HG02588 (cell line): ENCODE measurements around the gene MARK3.

ENCODE experiments used
- ATAC-seq: cut with Tn5 transposase; IDR thresholded peaks from one replicate; pipeline ENCODE4 v1.9.1; 2021; ENCODE audit warnings: mild to moderate bottlenecking, moderate library complexity; ENCODE audit not compliant: unreplicated experiment

Gene MARK3

DNA sequence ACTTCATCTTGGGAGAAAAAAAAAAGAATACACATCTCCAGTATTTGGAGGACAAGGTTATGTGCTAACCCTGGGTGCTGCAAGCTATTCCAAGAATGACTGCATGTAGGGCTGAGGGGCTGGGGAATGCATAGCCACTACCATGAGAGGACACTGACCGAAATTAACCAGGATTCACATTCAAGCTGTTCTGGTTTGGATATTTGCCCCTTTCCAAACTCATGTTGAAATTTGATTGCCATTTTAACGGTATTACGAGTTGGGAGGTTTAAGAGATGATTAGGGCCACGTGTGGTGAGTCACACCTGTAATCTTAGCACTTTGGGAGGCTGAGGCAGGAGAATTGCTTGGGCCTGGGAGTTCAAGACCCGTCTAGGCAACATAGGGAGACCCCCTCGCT lies 18.5 kb upstream of the MARK3 start:
- ATAC-seq = no peak

DNA sequence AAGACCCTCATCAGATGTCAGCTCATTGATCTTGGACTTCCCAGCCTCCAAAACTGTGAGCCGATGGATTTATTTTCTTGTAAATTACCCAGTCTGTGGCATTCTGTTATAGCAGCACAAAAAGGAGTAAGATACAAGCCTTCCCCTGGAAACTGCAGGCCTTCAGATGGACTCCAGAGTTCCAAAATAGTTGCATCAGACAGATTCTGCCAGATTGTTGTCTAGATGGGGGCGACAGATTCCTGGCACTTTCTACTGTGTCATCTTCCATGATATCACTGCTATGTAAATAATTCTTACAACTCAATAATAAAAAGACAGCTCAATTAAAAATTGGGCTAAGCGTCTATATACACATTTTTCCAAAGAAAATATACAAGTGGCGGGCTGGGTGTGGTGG lies 17.2 kb upstream of the MARK3 start:
- no peak for ATAC-seq

GRCh38 chr14:103370087-103370486 lies 15.1 kb upstream of the MARK3 start:
- no peak for ATAC-seq

GRCh38 chr14:103372017-103372416 lies 13.2 kb upstream of the MARK3 start:
- no peak for ATAC-seq

GRCh38 chr14:103372552-103373304 lies 12.5 kb upstream of the MARK3 start:
- no peak for ATAC-seq

GRCh38 chr14:103374121-103374520 lies 11.1 kb upstream of the MARK3 start:
- ATAC-seq = no peak

DNA sequence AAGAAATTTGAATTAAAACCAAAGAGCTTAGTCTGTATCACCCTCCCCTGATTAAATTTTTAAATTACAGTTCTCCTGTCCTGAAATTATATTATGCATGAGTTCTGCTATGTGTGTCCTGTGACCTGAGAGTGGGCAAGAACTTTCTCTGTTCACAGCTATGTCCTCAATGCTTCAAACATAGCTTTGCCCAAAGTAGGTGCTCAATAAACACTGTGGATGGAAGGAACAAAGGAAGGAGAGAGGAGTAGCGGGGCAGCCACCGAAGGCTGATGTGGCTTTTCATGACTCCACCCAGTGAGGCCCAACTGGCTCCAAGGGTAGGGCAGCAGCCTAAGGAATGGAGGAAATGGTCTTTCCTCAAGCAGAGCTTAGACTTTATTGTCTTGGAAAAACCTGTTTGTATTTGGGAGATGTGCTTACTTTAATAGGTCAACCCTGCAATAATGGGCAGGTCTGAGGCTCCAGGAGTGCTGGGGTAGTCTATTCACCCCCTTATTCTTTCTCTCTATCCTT lies 7.6 kb upstream of the MARK3 start:
- ATAC-seq = no peak

GRCh38 chr14:103378038-103378854 lies 7.0 kb upstream of the MARK3 start:
- no peak for ATAC-seq

DNA sequence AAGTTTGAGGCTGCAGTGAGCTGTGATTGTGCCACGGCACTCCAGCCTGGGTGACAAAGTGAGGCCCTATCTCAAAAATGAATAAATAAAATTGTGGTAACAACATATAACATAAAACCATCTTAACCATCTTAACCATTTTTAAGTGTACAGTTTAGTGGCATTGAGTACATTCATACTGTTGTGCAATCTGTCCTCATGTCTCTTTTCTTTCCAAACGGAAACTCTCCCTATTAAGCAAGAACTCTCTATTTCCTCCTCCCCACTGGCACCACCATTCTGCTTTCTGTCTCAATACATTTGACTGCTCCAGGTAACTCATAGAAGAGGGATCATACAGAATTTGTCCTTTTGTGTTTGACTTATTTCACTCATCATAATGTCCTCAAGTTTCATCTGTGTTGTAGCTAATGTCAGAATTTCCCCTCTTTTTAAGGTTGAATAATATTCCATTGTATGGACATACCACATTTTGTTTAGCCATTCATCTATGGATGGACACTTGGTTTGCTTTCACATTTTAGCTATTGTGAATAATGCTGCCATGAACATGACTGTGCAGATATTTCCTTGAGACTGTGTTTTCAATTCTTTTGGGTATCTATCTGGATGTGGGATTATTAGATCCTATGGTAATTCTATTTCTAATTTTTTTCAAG lies 4.4 kb upstream of the MARK3 start:
- no peak for ATAC-seq

DNA sequence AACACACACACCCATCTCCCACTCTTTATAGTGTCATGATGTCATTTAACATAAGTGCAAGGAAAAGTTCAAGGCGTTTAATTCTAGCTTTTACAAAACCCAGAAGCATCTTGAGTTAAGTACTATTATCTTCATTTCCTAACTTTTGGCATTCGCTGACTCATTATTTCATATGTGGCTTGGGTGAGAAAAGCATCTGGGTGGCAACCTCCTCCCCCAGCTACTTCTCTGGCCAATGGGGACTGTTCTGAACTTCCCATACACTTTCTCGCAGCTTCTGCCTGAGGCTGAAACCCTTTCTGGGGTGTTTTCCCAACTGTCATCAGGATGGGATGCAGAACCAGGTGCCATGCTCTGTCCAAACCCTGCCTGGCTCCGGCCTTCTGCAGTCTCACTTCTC lies 2.8 kb upstream of the MARK3 start:
- ATAC-seq = no peak

DNA sequence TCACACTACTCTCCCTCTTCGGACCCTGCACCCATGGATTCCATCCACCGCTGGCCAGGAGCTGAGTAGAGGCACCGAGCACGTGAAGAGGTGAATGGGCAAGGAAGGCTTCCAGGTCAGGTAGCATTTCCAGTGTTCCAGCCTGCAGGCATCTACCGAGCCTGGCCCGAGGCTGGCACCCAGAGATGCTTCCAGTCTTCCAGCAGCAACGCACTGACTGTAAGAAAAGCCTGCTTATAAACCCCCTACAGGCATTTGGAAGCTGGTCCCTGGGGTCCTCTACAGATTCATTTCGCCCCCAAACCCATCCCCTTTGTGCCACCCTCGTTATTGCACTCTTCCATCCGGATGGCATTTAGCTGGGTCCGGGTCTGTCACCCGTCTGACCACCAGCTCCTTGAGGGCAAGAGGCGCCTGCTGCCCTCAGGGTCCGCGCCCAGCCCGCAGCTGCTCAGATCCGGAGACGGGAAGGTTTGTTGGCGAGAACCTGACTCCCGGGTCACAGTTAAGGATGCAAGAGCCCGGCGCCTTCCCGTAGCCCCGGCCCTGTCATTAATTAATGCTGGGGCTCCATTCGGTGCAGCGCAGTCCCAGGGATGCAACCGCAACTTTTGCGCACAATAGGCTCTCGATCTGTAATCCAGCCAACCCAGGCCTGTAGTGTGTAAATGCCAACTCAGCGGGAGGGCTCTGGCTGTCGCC lies 614 bp upstream of the MARK3 start:
- no peak for ATAC-seq

DNA sequence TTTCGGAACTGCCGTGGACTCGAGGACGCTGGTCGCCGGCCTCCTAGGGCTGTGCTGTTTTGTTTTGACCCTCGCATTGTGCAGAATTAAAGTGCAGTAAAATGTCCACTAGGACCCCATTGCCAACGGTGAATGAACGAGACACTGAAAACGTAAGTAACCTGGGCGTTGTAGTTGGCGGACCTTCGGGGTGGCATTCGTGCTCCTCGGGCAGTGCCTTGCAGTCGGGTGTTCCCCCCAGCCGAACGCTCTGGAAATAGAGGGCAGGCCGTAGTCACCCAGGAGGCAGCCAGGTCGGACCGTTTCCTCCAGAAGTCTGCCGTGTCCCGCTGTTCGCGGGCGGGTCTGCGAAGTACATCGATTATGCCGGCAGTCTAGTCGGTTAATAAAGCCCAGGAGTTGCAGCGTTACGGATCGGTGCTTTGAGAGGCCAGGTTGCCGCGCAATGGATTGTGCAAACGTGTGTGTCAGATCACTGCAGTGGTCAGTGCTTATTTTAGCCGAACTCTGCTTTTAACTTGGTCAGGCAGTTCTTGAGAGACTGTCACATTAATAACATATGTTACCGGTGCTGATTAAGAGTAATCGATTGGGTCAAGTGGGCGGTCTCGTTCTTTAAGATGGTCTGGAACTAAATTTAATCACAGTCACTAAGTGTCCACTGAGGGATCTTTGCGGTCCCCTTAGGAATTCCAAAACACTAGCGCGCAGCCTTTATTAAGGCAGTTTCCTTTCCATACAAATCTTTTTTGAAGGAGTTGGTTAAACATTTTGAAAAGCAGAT lies 906 bp downstream of the MARK3 start:
- peak; percentile 1 for ATAC-seq

- no peak for ATAC-seq
Observed at GRCh38 chr14:103386713-103387329, 1.6 kb downstream of the MARK3 start.

- no peak for ATAC-seq
Observed at GRCh38 chr14:103388664-103389063, 3.4 kb downstream of the MARK3 start.

DNA sequence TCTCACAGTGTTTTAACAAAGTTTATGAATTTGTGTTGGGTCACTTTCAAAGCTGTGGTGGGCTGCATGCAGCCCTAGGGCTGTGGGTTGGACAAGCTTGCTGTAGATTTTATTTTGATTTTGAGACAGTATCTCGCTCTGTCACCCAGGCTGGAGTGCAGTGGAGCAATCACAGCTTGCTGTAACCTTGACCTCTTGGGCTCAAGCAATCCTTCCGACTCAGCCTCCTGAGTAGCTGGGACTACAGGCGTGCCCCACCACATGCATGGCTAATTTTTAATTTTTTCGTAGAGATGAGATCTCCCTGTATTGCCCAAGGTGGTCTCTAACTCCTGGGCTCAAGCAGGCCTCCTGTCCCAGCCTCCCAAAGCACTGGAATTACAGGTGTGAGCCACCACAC lies 5.4 kb downstream of the MARK3 start:
- no peak for ATAC-seq

GRCh38 chr14:103391048-103391447 lies 5.8 kb downstream of the MARK3 start:
- ATAC-seq = no peak

DNA sequence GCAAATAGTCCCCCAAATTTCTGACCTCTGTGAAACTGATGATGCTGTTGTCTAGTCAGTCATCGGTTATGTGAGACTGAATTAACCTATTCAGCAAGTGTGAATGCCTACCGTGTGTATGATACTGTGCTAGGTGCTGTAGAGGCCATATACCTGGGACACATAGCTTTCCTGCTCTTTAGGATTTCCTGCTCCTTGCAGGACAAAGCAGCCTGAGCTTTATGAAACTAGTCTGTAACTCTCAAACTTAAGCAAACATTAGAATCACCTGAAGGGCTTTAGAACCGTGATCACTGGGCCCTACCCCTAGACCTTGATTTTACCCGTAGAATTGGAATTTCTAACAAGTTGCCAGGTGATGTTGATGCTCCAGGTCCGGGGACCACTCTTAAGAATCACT lies 6.9 kb downstream of the MARK3 start:
- no peak for ATAC-seq

GRCh38 chr14:103392572-103392971 lies 7.4 kb downstream of the MARK3 start:
- ATAC-seq = no peak

- no peak for ATAC-seq
Observed at GRCh38 chr14:103393070-103393469, 7.9 kb downstream of the MARK3 start.
